ENCODE results near the gene SNX21.
A peak's percentile ranks its signal among the peaks of the same experiment; 100 is the strongest.
"Not testable (repeated sequence)": the region's sequence is repeated elsewhere in the genome, so short reads cannot be mapped to it uniquely, and the experiment has no call there.

Gene SNX21

GRCh38 chr20:45833030-45833882 is at the start of gene SNX21:
TSS of gene SNX21 (plus strand) at chr20:45833799. CDS start at chr20:45833920, 121 bp downstream.
- DNase-seq (ENCODE audit: low read depth), result peak; percentile 15

- no peak for DNase-seq (ENCODE audit: low read depth)
Observed at GRCh38 chr20:45788351-45788750, 45.2 kb upstream of the SNX21 start.

GRCh38 chr20:45792317-45793118 is 41.1 kb upstream of the SNX21 start:
- DNase-seq (ENCODE audit: low read depth), result no peak

- no peak for DNase-seq (ENCODE audit: low read depth)
Observed at GRCh38 chr20:45796337-45797065, 37.1 kb upstream of the SNX21 start.

- DNase-seq (ENCODE audit: low read depth), result not testable (repeated sequence)
Observed at GRCh38 chr20:45797510-45797909, 36.1 kb upstream of the SNX21 start.

- DNase-seq (ENCODE audit: low read depth), result not testable (repeated sequence)
Observed at GRCh38 chr20:45797955-45798354, 35.6 kb upstream of the SNX21 start.

GRCh38 chr20:45798935-45799642 is 34.5 kb upstream of the SNX21 start:
- peak; percentile 34 for DNase-seq (ENCODE audit: low read depth)

- DNase-seq (ENCODE audit: low read depth), result no peak
Observed at GRCh38 chr20:45801851-45802250, 31.7 kb upstream of the SNX21 start.

GRCh38 chr20:45810191-45810970 is 23.2 kb upstream of the SNX21 start:
- no peak for DNase-seq (ENCODE audit: low read depth)

- DNase-seq (ENCODE audit: low read depth), result peak; percentile 92
Observed at GRCh38 chr20:45812157-45813005, 21.2 kb upstream of the SNX21 start, which contains the start of gene UBE2C. TSS of gene UBE2C (plus strand) at chr20:45812644. CDS start at chr20:45812696, 52 bp downstream.

GRCh38 chr20:45813006-45813340 is 20.6 kb upstream of the SNX21 start:
- no peak for DNase-seq (ENCODE audit: low read depth)

- DNase-seq (ENCODE audit: low read depth), result no peak
Observed at GRCh38 chr20:45813489-45813888, 20.1 kb upstream of the SNX21 start.

- DNase-seq (ENCODE audit: low read depth), result no peak
Observed at GRCh38 chr20:45814314-45814713, 19.3 kb upstream of the SNX21 start.

GRCh38 chr20:45816951-45817350 is 16.6 kb upstream of the SNX21 start:
- DNase-seq (ENCODE audit: low read depth), result no peak

GRCh38 chr20:45817376-45818194 is 16.0 kb upstream of the SNX21 start:
- DNase-seq (ENCODE audit: low read depth), result no peak

- no peak for DNase-seq (ENCODE audit: low read depth)
Observed at GRCh38 chr20:45818239-45818638, 15.4 kb upstream of the SNX21 start.

- DNase-seq (ENCODE audit: low read depth), result no peak
Observed at GRCh38 chr20:45819466-45819865, 14.1 kb upstream of the SNX21 start.

- no peak for DNase-seq (ENCODE audit: low read depth)
Observed at GRCh38 chr20:45821947-45822346, 11.7 kb upstream of the SNX21 start.

- DNase-seq (ENCODE audit: low read depth), result no peak
Observed at GRCh38 chr20:45822857-45823256, 10.7 kb upstream of the SNX21 start.

All from activated T-cell treated with anti-CD3 and anti-CD28 coated beads for 48 hours (primary cell).